Vagina (tissue), 2 donors: ENCODE data around the gene SKOR1. TPM values are rescaled to one million over a fixed set of nuclear protein-coding genes. Genes with fewer than 3 reads are reported as not detected.
A peak's percentile ranks its signal among the peaks of the same experiment; 100 is the strongest.

Experiments
- DNase-seq, 2 donors: peaks; one replicate each; pipeline ENCODE4 v3.0.0-alpha.2; 2017; ENCODE audit errors: extremely low spot score in 2 of 2
- H3K27ac ChIP-seq: fragments of 200-600 bp; sonication (generic); one replicate; pipeline ENCODE4 v1.5.1; 2019
- H3K27me3 ChIP-seq: fragments of 200-600 bp; sonication (generic); one replicate; pipeline ENCODE4 v1.5.1; 2019
- H3K36me3 ChIP-seq, 2 donors: fragments of 200-600 bp; sonication (generic); one replicate each; pipeline ENCODE4 v1.5.1; 2017 to 2019
- H3K4me1 ChIP-seq: fragments of 200-600 bp; sonication (generic); one replicate; pipeline ENCODE4 v1.5.1; 2019
- H3K4me3 ChIP-seq, 2 donors: fragments of 200-600 bp; sonication (generic); 1 replicate in 1 of 2; 2 replicates in 1 of 2; pipeline ENCODE4 v1.5.1; 2016 to 2019
- H3K9me3 ChIP-seq: fragments of 200-600 bp; sonication (generic); one replicate; pipeline ENCODE4 v1.5.1; 2019
- POLR2A ChIP-seq, 2 donors: fragments of 450-650 bp; IDR thresholded peaks; one replicate each; pipeline ENCODE4 v1.6.1; 2017; ENCODE audit warnings: antibody characterized with exemption in 2 of 2, mild to moderate bottlenecking in 2 of 2, moderate library complexity in 2 of 2
- POLR2AphosphoS5 ChIP-seq, 2 donors: sonication (generic); formaldehyde crosslinking; IDR thresholded peaks; one replicate each; pipeline ENCODE4 v1.9.0; 2017; ENCODE audit warnings: antibody characterized with exemption in 2 of 2, mild to moderate bottlenecking in 2 of 2, low read depth in 1 of 2; ENCODE audit not compliant: insufficient read depth in 1 of 2
- intact Hi-C: fragments of 100-400 bp; cut with DNase I; formaldehyde crosslinking; loops from one replicate; pipeline ENCODE4 v1.15.1; 2023
- small RNA-seq: library from RNA; depleted of rRNA; stranded (forward); fragments of <200 nt; gene quantifications from one replicate; pipeline ENCODE3, GENCODE V24; 2016
- total RNA-seq: library from RNA; depleted of rRNA; stranded (reverse); fragments of >200 nt; gene quantifications from one replicate; pipeline ENCODE4 v1.2.3, GENCODE V29; 2016
- TF ChIP-seq, protein P1 (sequence below), 3 experiments: fragments of 450-650 bp in 2 of 3; fragments of 200-600 bp in 1 of 3; sonication (generic) in 1 of 3; IDR thresholded peaks; one replicate each; pipeline ENCODE4 v1.5.1; 2017 to 2019; ENCODE audit warnings: antibody characterized with exemption in 3 of 3, mild to moderate bottlenecking in 2 of 3, moderate library complexity in 2 of 3

The SKOR1 gene
- total RNA-seq, 1 donor from 2014 or later, result 0.25 TPM

DNA sequence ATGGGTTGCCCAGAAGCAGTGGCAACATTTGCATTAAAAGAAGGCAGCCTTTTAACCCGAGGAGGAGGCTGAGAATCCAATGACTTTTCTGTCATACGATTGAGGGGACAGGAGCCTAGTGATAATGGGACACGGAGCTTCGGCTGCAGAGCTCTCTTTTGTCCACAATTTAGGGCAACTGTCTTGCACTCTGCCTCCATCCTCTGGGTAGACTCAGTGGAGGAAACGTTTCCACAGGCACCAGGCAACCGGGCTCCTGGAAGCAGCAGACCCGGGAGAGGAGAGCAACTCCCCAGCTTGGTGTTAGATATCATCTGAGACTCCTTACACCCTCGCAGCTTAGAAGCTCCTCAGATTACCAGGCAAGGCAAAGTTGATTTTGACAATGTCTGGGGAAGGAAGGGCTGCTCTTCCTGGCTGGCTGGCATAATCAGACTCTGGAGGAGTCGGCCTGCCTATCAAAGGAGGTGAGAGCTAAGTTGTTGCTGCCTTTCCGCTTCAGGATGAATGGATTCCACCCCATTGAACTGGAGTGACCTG is 58.0 kb downstream of the SKOR1 start:
- Histone ChIP-seq H3K9me3 (no peaks in the 10 kb centered on the region), H3K4me3 (no peak overlapping the region), H3K4me1 (peaks cover 28% of the 10 kb centered on the region), H3K27ac (peak overlapping the region; percentile 81), H3K27me3 (no peaks in the 10 kb centered on the region), H3K36me3 (no peaks in the 10 kb centered on the region)
- DNase-seq, result no peak
- intact Hi-C loops, result no loop called here
- TF ChIP-seq, protein P1, sequence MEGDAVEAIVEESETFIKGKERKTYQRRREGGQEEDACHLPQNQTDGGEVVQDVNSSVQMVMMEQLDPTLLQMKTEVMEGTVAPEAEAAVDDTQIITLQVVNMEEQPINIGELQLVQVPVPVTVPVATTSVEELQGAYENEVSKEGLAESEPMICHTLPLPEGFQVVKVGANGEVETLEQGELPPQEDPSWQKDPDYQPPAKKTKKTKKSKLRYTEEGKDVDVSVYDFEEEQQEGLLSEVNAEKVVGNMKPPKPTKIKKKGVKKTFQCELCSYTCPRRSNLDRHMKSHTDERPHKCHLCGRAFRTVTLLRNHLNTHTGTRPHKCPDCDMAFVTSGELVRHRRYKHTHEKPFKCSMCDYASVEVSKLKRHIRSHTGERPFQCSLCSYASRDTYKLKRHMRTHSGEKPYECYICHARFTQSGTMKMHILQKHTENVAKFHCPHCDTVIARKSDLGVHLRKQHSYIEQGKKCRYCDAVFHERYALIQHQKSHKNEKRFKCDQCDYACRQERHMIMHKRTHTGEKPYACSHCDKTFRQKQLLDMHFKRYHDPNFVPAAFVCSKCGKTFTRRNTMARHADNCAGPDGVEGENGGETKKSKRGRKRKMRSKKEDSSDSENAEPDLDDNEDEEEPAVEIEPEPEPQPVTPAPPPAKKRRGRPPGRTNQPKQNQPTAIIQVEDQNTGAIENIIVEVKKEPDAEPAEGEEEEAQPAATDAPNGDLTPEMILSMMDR (IDR thresholded peaks at IDR 0.05), result no peak
- TF ChIP-seq POLR2A (IDR thresholded peaks at IDR 0.05) (no peak), POLR2AphosphoS5 (IDR thresholded peaks at IDR 0.05; ENCODE audit: insufficient read depth in 1 of 2, low read depth in 1 of 2) (no peak)

DNA sequence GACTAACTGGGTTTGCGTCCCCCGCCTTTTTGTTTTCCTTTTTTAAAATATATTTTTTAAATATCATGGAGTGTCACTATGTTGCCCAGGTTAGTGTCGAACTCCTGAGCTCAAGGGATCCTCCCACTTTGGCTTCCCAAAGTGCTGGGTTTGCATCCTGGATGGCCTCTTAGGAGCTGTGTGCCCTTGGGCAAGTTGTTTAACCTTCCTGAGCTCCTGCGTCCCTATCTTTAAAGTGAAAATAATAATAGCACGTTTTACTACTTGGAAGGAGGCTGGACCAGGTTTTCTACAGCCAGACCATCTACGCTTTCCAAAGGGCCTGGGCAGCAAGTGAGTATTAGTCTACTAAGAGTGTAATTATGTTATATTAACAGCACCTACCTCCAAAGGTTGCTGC is 58.7 kb downstream of the SKOR1 start:
- H3K4me3 ChIP-seq, result peak overlapping the region; percentile 50

More for the DNA sequence above, 58.7 kb downstream of the SKOR1 start:
- DNase-seq, result no peak
- H3K27me3 ChIP-seq, result no peaks in the 10 kb centered on the region
- H3K4me1 ChIP-seq, result peaks cover 28% of the 10 kb centered on the region
- TF ChIP-seq POLR2AphosphoS5 (IDR thresholded peaks at IDR 0.05; ENCODE audit: insufficient read depth in 1 of 2, low read depth in 1 of 2) (no peak), POLR2A (IDR thresholded peaks at IDR 0.05) (no peak)
- TF ChIP-seq, protein P1 (IDR thresholded peaks at IDR 0.05), result no peak
- H3K36me3 ChIP-seq, result no peaks in the 10 kb centered on the region
- peak overlapping the region; percentile 81 for H3K27ac ChIP-seq
- intact Hi-C loops, result no loop called here
- no peaks in the 10 kb centered on the region for H3K9me3 ChIP-seq

Small RNA genes within 50 kb of the gene (small RNA-seq; reads per million reads assigned to genes)
- not detected for gene RNU6-1

Other genes with a start within 250 kb of the SKOR1 start
- not detected for gene RNU6-1, start 14.5 kb downstream of the SKOR1 start, total RNA-seq
- gene PIAS1, start 228.8 kb downstream of the SKOR1 start, total RNA-seq, result 88.1 TPM